NT2/D1 (cell line): ENCODE results near the gene PRKG1.

Experiments used
- SUZ12 ChIP-seq: IDR thresholded peaks from 2 replicates; pipeline ENCODE4 v1.6.1; 2011; ENCODE audit not compliant: insufficient read length, insufficient read depth; ENCODE audit errors: extremely low read depth
- YY1 ChIP-seq: IDR thresholded peaks from 2 replicates; pipeline ENCODE4 v1.6.1; 2011; ENCODE audit not compliant: insufficient read length, insufficient read depth
- ZNF274 ChIP-seq: IDR thresholded peaks from 2 replicates; pipeline ENCODE4 v1.6.1; 2011; ENCODE audit warnings: mild to moderate bottlenecking, low read depth, low read length

DNA sequence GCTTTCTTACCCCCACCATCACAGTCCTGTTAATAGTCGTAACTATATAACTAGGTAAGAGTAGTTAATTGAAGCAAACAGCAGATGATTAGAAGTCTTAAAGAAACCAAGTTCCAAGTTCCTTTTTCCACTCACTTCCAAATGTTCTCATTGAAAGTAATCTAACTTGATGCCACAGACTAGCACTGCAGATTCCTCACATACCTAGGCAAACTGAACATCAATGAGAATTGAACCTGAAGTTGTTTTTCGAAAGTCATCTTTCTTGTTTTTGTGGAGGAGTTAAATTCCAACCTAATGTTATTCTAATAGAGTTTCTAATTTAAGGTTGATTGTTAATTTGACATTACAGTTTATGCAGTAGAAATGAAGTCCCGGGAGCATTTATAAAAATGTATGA is 5.5 kb downstream of the PRKG1 start:
- TF ChIP-seq YY1 (no peak), ZNF274 (no peak), SUZ12 (no peak)
